Hepatocyte (in vitro differentiated cells): ENCODE measurements around the gene UNC119. TPM values are rescaled to one million over a fixed set of nuclear protein-coding genes. Genes with fewer than 3 reads are reported as not detected.

Source experiments
- DNase-seq: peaks from one replicate; pipeline ENCODE4 v3.0.0-alpha.2; 2016; ENCODE audit warnings: low spot score
- H2AFZ ChIP-seq: fragments of 200-600 bp; sonication (generic); 2 replicates; pipeline ENCODE4 v1.6.0; 2016; ENCODE audit warnings: antibody characterized with exemption, mild to moderate bottlenecking
- H3K27ac ChIP-seq: fragments of 200-600 bp; sonication (generic); 2 replicates; pipeline ENCODE4 v1.5.1; 2016; ENCODE audit warnings: mild to moderate bottlenecking
- H3K27me3 ChIP-seq: fragments of 200-600 bp; sonication (generic); 2 replicates; pipeline ENCODE4 v1.6.1; 2016
- H3K36me3 ChIP-seq: fragments of 200-600 bp; sonication (generic); replicated peaks from 2 replicates; pipeline ENCODE4 v1.5.1; 2016; ENCODE audit warnings: low read depth; ENCODE audit not compliant: insufficient read depth
- H3K4me1 ChIP-seq: fragments of 200-600 bp; sonication (generic); 2 replicates; pipeline ENCODE4 v1.5.1; 2016; ENCODE audit warnings: mild to moderate bottlenecking, moderate library complexity; ENCODE audit not compliant: insufficient read depth
- H3K4me2 ChIP-seq: fragments of 200-600 bp; sonication (generic); 2 replicates; pipeline ENCODE4 v1.6.0; 2016
- H3K4me3 ChIP-seq: fragments of 200-600 bp; sonication (generic); 2 replicates; pipeline ENCODE4 v1.5.1; 2016; ENCODE audit warnings: mild to moderate bottlenecking
- H3K79me2 ChIP-seq: fragments of 200-600 bp; sonication (generic); 2 replicates; pipeline ENCODE4 v1.6.0; 2017; ENCODE audit warnings: mild to moderate bottlenecking
- H3K9me2 ChIP-seq: fragments of 200-600 bp; sonication (generic); replicated peaks from 2 replicates; pipeline ENCODE4 v1.6.0; 2017; ENCODE audit warnings: mild to moderate bottlenecking; ENCODE audit not compliant: insufficient read depth
- H3K9me3 ChIP-seq: fragments of 200-600 bp; sonication (generic); 2 replicates; pipeline ENCODE4 v1.5.1; 2016; ENCODE audit warnings: low read depth, mild to moderate bottlenecking
- H4K20me1 ChIP-seq: fragments of 200-600 bp; sonication (generic); 2 replicates; pipeline ENCODE4 v1.6.0; 2016; ENCODE audit warnings: mild to moderate bottlenecking; ENCODE audit not compliant: insufficient read depth, poor library complexity, severe bottlenecking
- EZH2 ChIP-seq: fragments of 200-600 bp; sonication (generic); IDR thresholded peaks from 2 replicates; pipeline ENCODE4 v1.6.1; 2016; ENCODE audit warnings: antibody characterized with exemption, mild to moderate bottlenecking, borderline replicate concordance
- EZH2phosphoT487 ChIP-seq: fragments of 200-600 bp; sonication (generic); IDR thresholded peaks from one replicate; pipeline ENCODE4 v1.6.1; 2018; ENCODE audit warnings: antibody characterized with exemption, mild to moderate bottlenecking, low read depth, moderate library complexity; ENCODE audit not compliant: unreplicated experiment, severe bottlenecking
- WGBS: methylation state at CpG from one replicate; pipeline ENCODE4 v1.1.6; 2016; ENCODE audit warnings: low lambda C conversion rate; ENCODE audit errors: missing lambda C conversion rate; 5-methylcytosine and 5-hydroxymethylcytosine counted together
- polyA plus RNA-seq: library from polyadenylated mRNA; unstranded; fragments of >200 nt; fragmentation: Nextera tagmentation; extraction: Ambion mirVana; gene quantifications from 2 replicates; pipeline ENCODE4 v1.2.1, GENCODE V29; 2016
- total RNA-seq: library from RNA; depleted of rRNA; stranded (reverse); fragments of >200 nt; gene quantifications from 2 replicates; pipeline ENCODE4 v1.2.3, GENCODE V29; 2014

Gene UNC119
- total and polyA plus RNA-seq, 2 experiments from 2014 or later: 68.1 to 87.6 TPM

GRCh38 chr17:28497931-28498330 lies 54.5 kb downstream of the UNC119 start:
- Histone ChIP-seq H3K79me2 (no peaks in the 10 kb centered on the region), H3K27ac (no peak overlapping the region), H2AFZ (no peak overlapping the region), H4K20me1 (no peaks in the 10 kb centered on the region), H3K27me3 (no peaks in the 10 kb centered on the region), H3K4me1 (no peaks in the 10 kb centered on the region), H3K9me2 (no peaks in the 10 kb centered on the region), H3K4me2 (no peak overlapping the region), H3K9me3 (no peaks in the 10 kb centered on the region), H3K36me3 (no peaks in the 10 kb centered on the region), H3K4me3 (no peak overlapping the region)
- 43% methylated on average over 7 of the region's 9 CpGs for WGBS
- no peak for DNase-seq
- TF ChIP-seq EZH2phosphoT487 (no peak), EZH2 (no peak)

Other genes starting within 250 kb of the UNC119 start
- 66.9 and 74.7 TPM in 2 replicates for gene TMEM97, start 233.4 kb downstream of the UNC119 start, total RNA-seq
- gene TMEM97, start 233.4 kb downstream of the UNC119 start, polyA plus RNA-seq: 63.6 and 69.1 TPM in 2 replicates
- gene IFT20, start 217.2 kb downstream of the UNC119 start, total RNA-seq: 49.9 and 62.4 TPM in 2 replicates
- 75.1 and 75.3 TPM in 2 replicates for gene IFT20, start 217.2 kb downstream of the UNC119 start, polyA plus RNA-seq
- gene TNFAIP1, start 216.9 kb downstream of the UNC119 start, total RNA-seq: 25.4 and 37.6 TPM in 2 replicates
- 36.9 and 39.0 TPM in 2 replicates for gene TNFAIP1, start 216.9 kb downstream of the UNC119 start, polyA plus RNA-seq
- gene POLDIP2, start 195.1 kb downstream of the UNC119 start, total RNA-seq: 81.6 and 82.9 TPM in 2 replicates
- gene POLDIP2, start 195.1 kb downstream of the UNC119 start, polyA plus RNA-seq: 118 and 122 TPM in 2 replicates
- gene SEBOX, start 187.4 kb downstream of the UNC119 start, total RNA-seq: not detected in 2 replicates
- not detected in 2 replicates for gene SEBOX, start 187.4 kb downstream of the UNC119 start, polyA plus RNA-seq
- 1,128 and 1,263 TPM in 2 replicates for gene VTN, start 182.3 kb downstream of the UNC119 start, total RNA-seq
- gene VTN, start 182.3 kb downstream of the UNC119 start, polyA plus RNA-seq: 613 and 763 TPM in 2 replicates
- gene SARM1, start 180.9 kb downstream of the UNC119 start, total RNA-seq: 12.8 and 19.5 TPM in 2 replicates
- gene SARM1, start 180.9 kb downstream of the UNC119 start, polyA plus RNA-seq: 11.0 and 14.5 TPM in 2 replicates
- 41.9 and 54.5 TPM in 2 replicates for gene SLC46A1, start 146.4 kb downstream of the UNC119 start, total RNA-seq
- gene SLC46A1, start 146.4 kb downstream of the UNC119 start, polyA plus RNA-seq: 34.8 and 43.1 TPM in 2 replicates
- 1.2 and 2.0 TPM in 2 replicates for gene SLC13A2, start 79.0 kb downstream of the UNC119 start, total RNA-seq
- 1.1 and 2.0 TPM in 2 replicates for gene SLC13A2, start 79.0 kb downstream of the UNC119 start, polyA plus RNA-seq
- not detected in 2 replicates for gene FOXN1, start 46.3 kb downstream of the UNC119 start, total RNA-seq
- gene FOXN1, start 46.3 kb downstream of the UNC119 start, polyA plus RNA-seq: 0.87 TPM in 1 of 2 replicates, not detected in the other
- 39.5 and 59.1 TPM in 2 replicates for gene PIGS, start 18.9 kb upstream of the UNC119 start, total RNA-seq
- 65.4 and 78.2 TPM in 2 replicates for gene PIGS, start 18.9 kb upstream of the UNC119 start, polyA plus RNA-seq
- gene ALDOC, start 24.3 kb upstream of the UNC119 start, total RNA-seq: 31.8 and 34.5 TPM in 2 replicates
- gene ALDOC, start 24.3 kb upstream of the UNC119 start, polyA plus RNA-seq: 14.9 and 16.2 TPM in 2 replicates
- gene SPAG5, start 46.4 kb upstream of the UNC119 start, total RNA-seq: 13.9 and 16.3 TPM in 2 replicates
- gene SPAG5, start 46.4 kb upstream of the UNC119 start, polyA plus RNA-seq: 17.9 and 19.2 TPM in 2 replicates
- 4.6 and 5.3 TPM in 2 replicates for gene RSKR, start 61.6 kb upstream of the UNC119 start, total RNA-seq
- 1.6 and 2.2 TPM in 2 replicates for gene RSKR, start 61.6 kb upstream of the UNC119 start, polyA plus RNA-seq
- gene BLTP2, start 92.5 kb upstream of the UNC119 start, total RNA-seq: 74.1 and 82.4 TPM in 2 replicates
- gene BLTP2, start 92.5 kb upstream of the UNC119 start, polyA plus RNA-seq: 38.3 and 40.1 TPM in 2 replicates
- 77.4 and 78.6 TPM in 2 replicates for gene SDF2, start 109.3 kb upstream of the UNC119 start, total RNA-seq
- gene SDF2, start 109.3 kb upstream of the UNC119 start, polyA plus RNA-seq: 123 and 148 TPM in 2 replicates
- 48.8 and 50.8 TPM in 2 replicates for gene SUPT6H, start 109.6 kb upstream of the UNC119 start, total RNA-seq
- 32.6 and 34.3 TPM in 2 replicates for gene SUPT6H, start 109.6 kb upstream of the UNC119 start, polyA plus RNA-seq
- gene PROCA1, start 159.3 kb upstream of the UNC119 start, total RNA-seq: 3.9 and 4.4 TPM in 2 replicates
- 1.1 and 1.8 TPM in 2 replicates for gene PROCA1, start 159.3 kb upstream of the UNC119 start, polyA plus RNA-seq
- 160 and 184 TPM in 2 replicates for gene RAB34, start 165.2 kb upstream of the UNC119 start, total RNA-seq
- gene RAB34, start 165.2 kb upstream of the UNC119 start, polyA plus RNA-seq: 180 and 185 TPM in 2 replicates
- gene RPL23A, start 167.4 kb upstream of the UNC119 start, total RNA-seq: 501 and 614 TPM in 2 replicates
- gene RPL23A, start 167.4 kb upstream of the UNC119 start, polyA plus RNA-seq: 1,050 and 1,115 TPM in 2 replicates
- 12.5 and 14.6 TPM in 2 replicates for gene TLCD1, start 173.6 kb upstream of the UNC119 start, total RNA-seq
- gene TLCD1, start 173.6 kb upstream of the UNC119 start, polyA plus RNA-seq: 23.4 and 26.6 TPM in 2 replicates
- gene NEK8, start 176.2 kb upstream of the UNC119 start, total RNA-seq: 3.3 and 5.5 TPM in 2 replicates
- 8.1 and 9.7 TPM in 2 replicates for gene NEK8, start 176.2 kb upstream of the UNC119 start, polyA plus RNA-seq
- 99.5 and 107 TPM in 2 replicates for gene TRAF4, start 191.4 kb upstream of the UNC119 start, total RNA-seq
- 66.2 and 81.4 TPM in 2 replicates for gene TRAF4, start 191.4 kb upstream of the UNC119 start, polyA plus RNA-seq